ENCODE results near the gene MYBPC2.

DNA sequence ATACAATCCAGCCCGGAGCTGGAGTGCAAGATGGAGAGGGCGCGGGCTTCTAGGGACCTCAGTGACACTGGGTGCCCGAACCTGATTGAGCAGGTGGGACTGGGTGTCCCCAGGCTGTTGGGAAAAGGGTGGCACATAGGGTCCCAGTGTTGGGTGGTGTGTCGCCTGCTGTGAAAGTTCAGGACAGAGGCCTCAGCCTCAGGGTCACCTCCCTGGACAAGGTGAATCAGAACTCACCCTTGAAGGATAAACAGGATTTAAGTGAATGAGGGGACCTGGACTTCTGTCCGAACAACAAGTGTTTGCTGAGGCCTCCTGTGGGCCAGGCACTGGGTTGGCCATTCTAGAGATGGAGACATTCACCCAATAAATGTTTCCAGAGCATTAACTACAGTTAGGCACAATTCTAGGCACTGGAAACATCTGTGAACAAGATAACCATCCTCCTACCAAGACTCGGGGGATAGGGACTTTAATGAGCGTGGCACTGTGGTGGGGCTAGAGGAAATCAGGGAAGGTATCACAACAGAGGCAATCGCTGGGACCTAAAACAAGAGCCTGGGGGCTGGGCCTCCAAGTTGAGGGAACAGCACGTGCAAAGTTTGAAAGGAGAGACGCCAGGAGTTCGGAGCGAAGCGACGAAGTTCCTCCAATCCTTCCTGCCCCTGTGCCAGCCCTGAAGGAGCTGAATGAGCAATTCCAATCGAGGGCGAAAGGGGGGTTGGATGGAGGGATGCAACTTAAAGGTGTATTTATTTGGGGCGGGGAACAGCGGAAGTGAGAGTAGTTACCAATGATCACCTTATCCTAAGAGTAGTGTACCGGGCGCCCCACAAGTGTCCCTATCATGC, 49.5 kb upstream of the MYBPC2 start:
- no peak for TF ChIP-seq EZH2 (IDR thresholded peaks at IDR 0.05; ENCODE audit: insufficient read depth, poor library complexity, severe bottlenecking)
- no peak for TF ChIP-seq EZH2phosphoT487 (IDR thresholded peaks at IDR 0.05; ENCODE audit: insufficient read depth, low read depth)

All from GM23248 (cell line).